ENCODE measurements around the gene TBC1D14.

TBC1D14 gene

GRCh38 chr4:7055111-7055989 lies 145.7 kb downstream of the TBC1D14 start:
- Histone ChIP-seq H3K9me3 (ENCODE audit: insufficient read depth, low read length) (no peaks in the 10 kb centered on the region), H3K36me3 (ENCODE audit: low read length) (peaks cover 1% of the 10 kb centered on the region; the same call in 1 of the 2 replicates), H3K9ac (ENCODE audit: low read length) (no peak overlapping the region), H3K4me2 (ENCODE audit: low read depth, low read length, poor library complexity, severe bottlenecking) (no peak overlapping the region), H2AFZ (ENCODE audit: low read depth, low read length, severe bottlenecking) (no peak overlapping the region), H3F3A (ENCODE audit: insufficient read depth) (peaks cover 10% of the 10 kb centered on the region; the same call in 1 of the 2 replicates), H3K79me2 (ENCODE audit: insufficient read depth, low read length) (peaks cover 8% of the 10 kb centered on the region; the same call in 1 of the 2 replicates), H4K20me1 (ENCODE audit: low read depth, low read length) (no peaks in the 10 kb centered on the region), H3K4me3 (ENCODE audit: insufficient read depth, low read length, poor library complexity, severe bottlenecking) (no peak overlapping the region), H3K9me2 (replicated peaks; ENCODE audit: insufficient read depth, low read length) (no peaks in the 10 kb centered on the region), H3K27me3 (ENCODE audit: low read length) (no peaks in the 10 kb centered on the region), H3K27ac (ENCODE audit: low read depth, low read length) (no peak overlapping the region)
- TF ChIP-seq EZH2phosphoT487 (conservative IDR thresholded peaks at IDR 0.05; ENCODE audit: low read length) = no peak
- TF ChIP-seq CTCF (IDR thresholded peaks at IDR 0.05; ENCODE audit: insufficient read depth, low read length, poor library complexity, severe bottlenecking) = no peak

GRCh38 chr4:7055990-7056325 lies 146.3 kb downstream of the TBC1D14 start:
- peaks cover 6% of the 10 kb centered on the region; the same call in 1 of the 2 replicates for H3K79me2 ChIP-seq (ENCODE audit: insufficient read depth, low read length)
- peaks cover 10% of the 10 kb centered on the region; the same call in 1 of the 2 replicates for H3F3A ChIP-seq (ENCODE audit: insufficient read depth)
- no peak overlapping the region for H3K4me3 ChIP-seq (ENCODE audit: insufficient read depth, low read length, poor library complexity, severe bottlenecking)
- no peak overlapping the region for H3K4me2 ChIP-seq (ENCODE audit: low read depth, low read length, poor library complexity, severe bottlenecking)
- H3K9me2 ChIP-seq (replicated peaks; ENCODE audit: insufficient read depth, low read length) = no peaks in the 10 kb centered on the region
- no peak overlapping the region for H3K27ac ChIP-seq (ENCODE audit: low read depth, low read length)
- H2AFZ ChIP-seq (ENCODE audit: low read depth, low read length, severe bottlenecking) = no peak overlapping the region
- no peaks in the 10 kb centered on the region for H4K20me1 ChIP-seq (ENCODE audit: low read depth, low read length)
- H3K9ac ChIP-seq (ENCODE audit: low read length) = no peak overlapping the region
- no peaks in the 10 kb centered on the region for H3K27me3 ChIP-seq (ENCODE audit: low read length)
- peaks cover 6% of the 10 kb centered on the region; the same call in 1 of the 2 replicates for H3K36me3 ChIP-seq (ENCODE audit: low read length)
- TF ChIP-seq CTCF (IDR thresholded peaks at IDR 0.05; ENCODE audit: insufficient read depth, low read length, poor library complexity, severe bottlenecking) = no peak
- TF ChIP-seq EZH2phosphoT487 (conservative IDR thresholded peaks at IDR 0.05; ENCODE audit: low read length) = no peak
- H3K9me3 ChIP-seq (ENCODE audit: insufficient read depth, low read length) = no peaks in the 10 kb centered on the region

- Histone ChIP-seq H3K4me2 (ENCODE audit: low read depth, low read length, poor library complexity, severe bottlenecking) (no peak overlapping the region), H3K9ac (ENCODE audit: low read length) (no peak overlapping the region), H2AFZ (ENCODE audit: low read depth, low read length, severe bottlenecking) (no peak overlapping the region), H3F3A (ENCODE audit: insufficient read depth) (peaks cover 10% of the 10 kb centered on the region; the same call in 1 of the 2 replicates), H3K4me3 (ENCODE audit: insufficient read depth, low read length, poor library complexity, severe bottlenecking) (no peak overlapping the region), H3K36me3 (ENCODE audit: low read length) (peaks cover 13% of the 10 kb centered on the region), H3K9me2 (replicated peaks; ENCODE audit: insufficient read depth, low read length) (no peaks in the 10 kb centered on the region), H3K27me3 (ENCODE audit: low read length) (no peaks in the 10 kb centered on the region), H4K20me1 (ENCODE audit: low read depth, low read length) (no peaks in the 10 kb centered on the region; the same call in 1 of the 2 replicates), H3K9me3 (ENCODE audit: insufficient read depth, low read length) (no peaks in the 10 kb centered on the region), H3K27ac (ENCODE audit: low read depth, low read length) (no peak overlapping the region), H3K79me2 (ENCODE audit: insufficient read depth, low read length) (0 out of 2 replicates have a peak, but pooled peaks cover 3% of the 10 kb centered on the region)
- no peak for TF ChIP-seq CTCF (IDR thresholded peaks at IDR 0.05; ENCODE audit: insufficient read depth, low read length, poor library complexity, severe bottlenecking)
- TF ChIP-seq EZH2phosphoT487 (conservative IDR thresholded peaks at IDR 0.05; ENCODE audit: low read length) = no peak
These were observed 149.2 kb downstream of the TBC1D14 start for GRCh38 chr4:7058792-7059191.

Data from SU-DHL-6 (cell line).